IMR-90 (cell line): ENCODE results near the gene PTPRQ. TPM values are rescaled to one million over a fixed set of nuclear protein-coding genes. Genes with fewer than 3 reads are reported as not detected.

ENCODE experiments used
- ATAC-seq: fragments of 200-7000 bp; cut with Tn5 transposase; 2 replicates; pipeline ENCODE4 v1.9.1; 2020; ENCODE audit warnings: low read depth, mild to moderate bottlenecking, moderate library complexity
- BruUV-seq: library from RNA; stranded (reverse); fragments of 400-500 nt; replicated peaks from 2 replicates; lab custom pipeline; 2021; lab: Mats Ljungman, UMichigan
- CTCF ChIA-PET: fragments of 300-600 bp; formaldehyde crosslinking; extraction: SDS; loops from one replicate; lab custom pipeline; 2021; ENCODE audit warnings: antibody characterized with exemption; lab: Yijun Ruan, JAX
- POLR2A ChIA-PET: fragments of 300-600 bp; sonication (Branson Sonifier 250); formaldehyde crosslinking; loops from one replicate; lab custom pipeline; 2022; ENCODE audit warnings: antibody characterized with exemption; ENCODE audit not compliant: unreplicated experiment; lab: Charles Lee
- DNase-seq: peaks from one replicate; pipeline ENCODE4 v3.0.0; 2013
- H2AFZ ChIP-seq: replicated peaks from 2 replicates; pipeline ENCODE3; 2013; ENCODE audit warnings: low read length, mild to moderate bottlenecking; ENCODE audit not compliant: poor library complexity
- H2AK5ac ChIP-seq: 2 replicates; pipeline ENCODE4 v1.6.1; 2013; ENCODE audit warnings: low read depth, low read length, inconsistent platforms
- H2AK9ac ChIP-seq: replicated peaks from 2 replicates; pipeline ENCODE3; 2013; ENCODE audit warnings: mild to moderate bottlenecking, low read depth, low read length, moderate library complexity; ENCODE audit not compliant: poor library complexity
- H2BK120ac ChIP-seq: 2 replicates; pipeline ENCODE4 v1.6.1; 2013; ENCODE audit warnings: low read depth, low read length, inconsistent platforms
- H2BK15ac ChIP-seq: 3 replicates; pipeline ENCODE4 v1.6.1; 2013; ENCODE audit warnings: low read depth, low read length, inconsistent platforms
- H2BK20ac ChIP-seq: 2 replicates; pipeline ENCODE4 v1.6.1; 2013; ENCODE audit warnings: low read depth, mild to moderate bottlenecking, inconsistent platforms, low read length, moderate library complexity
- H2BK5ac ChIP-seq: 2 replicates; pipeline ENCODE4 v1.6.1; 2013; ENCODE audit warnings: mild to moderate bottlenecking, low read depth, low read length, inconsistent platforms; ENCODE audit not compliant: poor library complexity, severe bottlenecking
- H3K14ac ChIP-seq: replicated peaks from 2 replicates; pipeline ENCODE4 v1.6.1; 2013; ENCODE audit warnings: low read depth, low read length, inconsistent platforms
- H3K18ac ChIP-seq: 2 replicates; pipeline ENCODE4 v1.6.1; 2013; ENCODE audit warnings: low read depth, low read length, control low read depth
- H3K23ac ChIP-seq: 2 replicates; pipeline ENCODE4 v1.6.1; 2013; ENCODE audit warnings: low read depth, low read length, inconsistent platforms
- H3K27ac ChIP-seq: 2 replicates; pipeline ENCODE4 v1.5.1; 2013; ENCODE audit warnings: mild to moderate bottlenecking, control low read depth, low read length; ENCODE audit not compliant: insufficient read depth
- H3K27me3 ChIP-seq: 2 replicates; pipeline ENCODE4 v1.6.1; 2013; ENCODE audit warnings: low read length; ENCODE audit not compliant: control insufficient read depth, insufficient read depth
- H3K36me3 ChIP-seq: 2 replicates; pipeline ENCODE4 v1.6.1; 2013; ENCODE audit warnings: low read length, mixed read lengths; ENCODE audit not compliant: control insufficient read depth, insufficient read depth
- H3K4ac ChIP-seq: 2 replicates; pipeline ENCODE4 v1.6.1; 2013; ENCODE audit warnings: low read depth, low read length, inconsistent platforms
- H3K4me1 ChIP-seq: 2 replicates; pipeline ENCODE4 v1.6.1; 2013; ENCODE audit warnings: low read length, mixed read lengths; ENCODE audit not compliant: control insufficient read depth, insufficient read depth
- H3K4me2 ChIP-seq: 2 replicates; pipeline ENCODE4 v1.6.1; 2013; ENCODE audit warnings: low read depth, mild to moderate bottlenecking, control low read depth, low read length, moderate library complexity
- H3K4me3 ChIP-seq: 2 replicates; pipeline ENCODE4 v1.5.1; 2013; ENCODE audit warnings: low read depth, mild to moderate bottlenecking, control low read depth, low read length, moderate library complexity; ENCODE audit not compliant: insufficient read depth
- H3K56ac ChIP-seq: 2 replicates; pipeline ENCODE4 v1.6.1; 2013; ENCODE audit warnings: low read length, inconsistent platforms; ENCODE audit not compliant: insufficient read depth; ENCODE audit errors: extremely low read depth
- H3K79me1 ChIP-seq, 2 experiments: 2 replicates each; pipeline ENCODE4 v1.6.1; 2013; ENCODE audit warnings: low read length in 2 of 2, inconsistent platforms in 1 of 2, low read depth in 1 of 2
- H3K9ac ChIP-seq: 2 replicates; pipeline ENCODE4 v1.6.1; 2013; ENCODE audit warnings: low read depth, low read length, control low read depth
- H3K9me1 ChIP-seq: 2 replicates; pipeline ENCODE4 v1.6.1; 2013; ENCODE audit warnings: low read length, inconsistent platforms; ENCODE audit not compliant: insufficient read depth
- H3K9me3 ChIP-seq: 2 replicates; pipeline ENCODE4 v1.6.1; 2013; ENCODE audit warnings: low read length; ENCODE audit not compliant: control insufficient read depth, insufficient read depth
- H4K20me1 ChIP-seq: 2 replicates; pipeline ENCODE4 v1.6.1; 2013; ENCODE audit warnings: low read length, inconsistent platforms; ENCODE audit not compliant: insufficient read depth
- H4K5ac ChIP-seq: 2 replicates; pipeline ENCODE4 v1.6.1; 2013; ENCODE audit warnings: mild to moderate bottlenecking, low read depth, low read length, control low read depth
- H4K8ac ChIP-seq, 2 experiments: 2 replicates each; pipeline ENCODE4 v1.6.1; 2013; ENCODE audit warnings: low read depth in 2 of 2, low read length in 2 of 2, control low read depth in 1 of 2, inconsistent platforms in 1 of 2
- H4K91ac ChIP-seq: 2 replicates; pipeline ENCODE4 v1.6.1; 2013; ENCODE audit warnings: low read depth, low read length, inconsistent platforms; ENCODE audit not compliant: insufficient read depth
- BHLHE40 ChIP-seq: fragments of 150-350 bp; IDR thresholded peaks from 2 replicates; pipeline ENCODE4 v1.6.1; 2016; ENCODE audit warnings: mild to moderate bottlenecking, low read depth, low read length
- CEBPB ChIP-seq: IDR thresholded peaks from 2 replicates; pipeline ENCODE4 v1.6.1; 2012; ENCODE audit warnings: low read depth, low read length, improper control_type of control experiment
- CHD1 ChIP-seq: IDR thresholded peaks from 2 replicates; pipeline ENCODE4 v1.6.1; 2012; ENCODE audit warnings: low read depth, low read length, improper control_type of control experiment
- CTCF ChIP-seq: conservative IDR thresholded peaks from 2 replicates; pipeline ENCODE4 v1.5.1; 2012; ENCODE audit warnings: mild to moderate bottlenecking, low read depth, low read length, improper control_type of control experiment
- ELK1 ChIP-seq: fragments of 150-350 bp; IDR thresholded peaks from 2 replicates; pipeline ENCODE4 v1.6.1; 2016; ENCODE audit warnings: low read depth, mild to moderate bottlenecking, low read length, moderate library complexity, borderline replicate concordance
- FOS ChIP-seq: fragments of 150-350 bp; IDR thresholded peaks from 2 replicates; pipeline ENCODE4 v1.6.1; 2016; ENCODE audit warnings: low read depth, low read length
- MAFK ChIP-seq: IDR thresholded peaks from 2 replicates; pipeline ENCODE4 v1.6.1; 2012; ENCODE audit warnings: low read depth, low read length, improper control_type of control experiment
- MAZ ChIP-seq: IDR thresholded peaks from 2 replicates; pipeline ENCODE4 v1.6.1; 2012; ENCODE audit warnings: low read depth, mild to moderate bottlenecking, low read length, improper control_type of control experiment, moderate library complexity, borderline replicate concordance
- MXI1 ChIP-seq: IDR thresholded peaks from 2 replicates; pipeline ENCODE4 v1.6.1; 2012; ENCODE audit warnings: low read depth, mild to moderate bottlenecking, low read length, moderate library complexity, borderline replicate concordance
- NFE2L2 ChIP-seq: fragments of 150-350 bp; IDR thresholded peaks from 2 replicates; pipeline ENCODE4 v1.6.1; 2016; ENCODE audit warnings: low read depth, mild to moderate bottlenecking, low read length
- POLR2A ChIP-seq: IDR thresholded peaks from 2 replicates; pipeline ENCODE4 v1.6.1; 2012; ENCODE audit warnings: mild to moderate bottlenecking, low read depth, low read length
- RAD21 ChIP-seq: IDR thresholded peaks from 2 replicates; pipeline ENCODE4 v1.6.1; 2012; ENCODE audit warnings: low read length, improper control_type of control experiment
- RCOR1 ChIP-seq: IDR thresholded peaks from 2 replicates; pipeline ENCODE4 v1.6.1; 2012; ENCODE audit warnings: mild to moderate bottlenecking, low read length, improper control_type of control experiment; ENCODE audit not compliant: insufficient replicate concordance
- RFX5 ChIP-seq: IDR thresholded peaks from 2 replicates; pipeline ENCODE4 v1.8.0; 2012; ENCODE audit warnings: low read depth, mild to moderate bottlenecking, low read length, moderate library complexity
- SMC3 ChIP-seq: fragments of 150-350 bp; IDR thresholded peaks from 2 replicates; pipeline ENCODE4 v1.6.1; 2016; ENCODE audit warnings: low read depth, mild to moderate bottlenecking, antibody characterized with exemption, low read length, moderate library complexity
- USF2 ChIP-seq: fragments of 150-350 bp; IDR thresholded peaks from 2 replicates; pipeline ENCODE4 v1.6.1; 2017; ENCODE audit warnings: mild to moderate bottlenecking, antibody characterized with exemption, low read length, low read depth
- dilution Hi-C: fragments of 300-500 bp; cut with HindIII; formaldehyde crosslinking; loops from one replicate; pipeline ENCODE4 v1.14.3; 2018; ENCODE audit warnings: low sequenced_read_pairs; ENCODE audit not compliant: unreplicated experiment
- in situ Hi-C: fragments of 300-500 bp; cut with MboI; formaldehyde crosslinking; loops from 3 replicates; pipeline ENCODE4 v1.14.3; 2019; ENCODE audit warnings: low sequenced_read_pairs, inconsistent platforms, mixed read lengths
- intact Hi-C: fragments of 100-400 bp; cut with micrococcal nuclease; formaldehyde crosslinking; loops from 2 replicates; pipeline ENCODE4 v1.10.0; 2022
- polyA plus RNA-seq, 3 experiments: library from polyadenylated mRNA; depleted of rRNA; stranded (reverse); fragments of >200 nt; gene quantifications; 2 replicates each; pipeline ENCODE4 v1.2.3, GENCODE V29; 2012; ENCODE audit warnings: low replicate concordance in 1 of 3
- total RNA-seq: library from RNA; depleted of rRNA; stranded (reverse); fragments of >200 nt; gene quantifications from 2 replicates; pipeline ENCODE4 v1.2.3, GENCODE V29; 2012

The PTPRQ gene
- total and polyA plus RNA-seq, 2 of the 4 experiments (the other 2 are of a cell fraction), result 0.96 to 1.4 TPM

GRCh38 chr12:80617733-80618132, 173.7 kb downstream of the PTPRQ start:
- no peak overlapping the region for H3K4ac ChIP-seq
- H3K27ac ChIP-seq, result no peak overlapping the region
- BruUV-seq, result no TSS peak
- H2BK120ac ChIP-seq, result no peak overlapping the region
- ChIA-PET CTCF (no interaction called here), POLR2A (no interaction called here)
- H3K9me3 ChIP-seq, result no peaks in the 10 kb centered on the region
- H3K18ac ChIP-seq, result no peak overlapping the region
- no peak overlapping the region for H2AK9ac ChIP-seq
- no peak overlapping the region for H4K91ac ChIP-seq
- no peaks in the 10 kb centered on the region for H3K27me3 ChIP-seq
- no peak overlapping the region for H3K4me2 ChIP-seq
- H4K8ac ChIP-seq, result no peak overlapping the region
- no peak overlapping the region for H3K23ac ChIP-seq
- no peak for TF ChIP-seq MXI1
- no peak for TF ChIP-seq USF2
- no peak for TF ChIP-seq FOS
- no peak for TF ChIP-seq SMC3
- no peak for TF ChIP-seq MAFK
- TF ChIP-seq RCOR1, result no peak
- no peak for TF ChIP-seq NFE2L2
- TF ChIP-seq CTCF, result no peak
- TF ChIP-seq POLR2A, result no peak
- no peak for TF ChIP-seq RAD21
- TF ChIP-seq CEBPB, result no peak
- no peak for TF ChIP-seq CHD1
- TF ChIP-seq ELK1, result no peak
- no peak for TF ChIP-seq BHLHE40
- TF ChIP-seq RFX5, result no peak
- TF ChIP-seq MAZ, result no peak
- no peak for ATAC-seq
- H3K4me1 ChIP-seq, result no peaks in the 10 kb centered on the region
- no peak overlapping the region for H3K9ac ChIP-seq
- H2BK15ac ChIP-seq, result no peak overlapping the region
- H2BK5ac ChIP-seq, result no peak overlapping the region
- no peak overlapping the region for H2AK5ac ChIP-seq
- no peak overlapping the region for H3K56ac ChIP-seq
- H3K9me1 ChIP-seq, result no peaks in the 10 kb centered on the region
- no peak for DNase-seq
- H3K14ac ChIP-seq, result no peak overlapping the region
- H3K36me3 ChIP-seq, result no peaks in the 10 kb centered on the region
- no peaks in the 10 kb centered on the region for H3K79me1 ChIP-seq
- no peak overlapping the region for H2AFZ ChIP-seq
- no peak overlapping the region for H2BK20ac ChIP-seq
- in situ Hi-C loops (loop anchor here (25.0 kb wide), 2 partner anchors 105 to 320 kb away; partner anchors contain the start of gene LIN7A), dilution Hi-C loops (no loop called here), intact Hi-C loops (loop anchor here (5.0 kb wide), 1 partner anchor 125 kb away; no protein-coding TSS in a partner anchor)
- H3K4me3 ChIP-seq, result no peak overlapping the region
- no peak overlapping the region for H4K5ac ChIP-seq
- H4K20me1 ChIP-seq, result no peaks in the 10 kb centered on the region
